Activated CD4-positive, alpha-beta T cell treated with anti-CD3 and anti-CD28 coated beads, Interleukin-2, Interleukin-6, amounts not matched to agents 100 ng/mL and 50 ng/mL, durations not matched to agents 16 hours and 8 hours (primary cell): ENCODE results near the gene TRAPPC2L.

ENCODE experiments used
- DNase-seq: peaks from one replicate; pipeline ENCODE4 v3.0.0-alpha.2; 2020

The TRAPPC2L gene

GRCh38 chr16:88861359-88861758, 4.4 kb downstream of the TRAPPC2L start:
- DNase-seq: no peak

GRCh38 chr16:88862968-88863367, 6.0 kb downstream of the TRAPPC2L start:
- DNase-seq: no peak

GRCh38 chr16:88863426-88863825, 6.5 kb downstream of the TRAPPC2L start:
- no peak for DNase-seq

- no peak for DNase-seq
These were observed 7.2 kb downstream of the TRAPPC2L start for GRCh38 chr16:88864099-88864498.

- DNase-seq: no peak
These were observed 7.6 kb downstream of the TRAPPC2L start for GRCh38 chr16:88864521-88864920.

- DNase-seq: no peak
These were observed 8.4 kb downstream of the TRAPPC2L start for GRCh38 chr16:88865310-88865709.

GRCh38 chr16:88865742-88866141, 8.8 kb downstream of the TRAPPC2L start:
- DNase-seq: no peak

GRCh38 chr16:88866151-88866920, 9.4 kb downstream of the TRAPPC2L start, which contains the start of gene PABPN1L:
Gene PABPN1L (minus strand): TSS chr16:88866660. CDS start chr16:88866606, 54 bp downstream.
- no peak for DNase-seq

- no peak for DNase-seq
These were observed 10.8 kb downstream of the TRAPPC2L start for GRCh38 chr16:88867581-88868246.

- DNase-seq: no peak
These were observed 12.2 kb downstream of the TRAPPC2L start for GRCh38 chr16:88868974-88869672.

- no peak for DNase-seq
These were observed 12.7 kb downstream of the TRAPPC2L start for GRCh38 chr16:88869673-88869980.

GRCh38 chr16:88870608-88871348, 13.9 kb downstream of the TRAPPC2L start:
- DNase-seq: no peak

- no peak for DNase-seq
These were observed 14.4 kb downstream of the TRAPPC2L start for GRCh38 chr16:88871349-88871702.

GRCh38 chr16:88871730-88872416, 14.9 kb downstream of the TRAPPC2L start:
- no peak for DNase-seq

GRCh38 chr16:88872650-88873331, 15.9 kb downstream of the TRAPPC2L start:
- no peak for DNase-seq

GRCh38 chr16:88874938-88875599, 18.1 kb downstream of the TRAPPC2L start:
- no peak for DNase-seq

- DNase-seq: no peak
These were observed 18.8 kb downstream of the TRAPPC2L start for GRCh38 chr16:88875703-88876234.

- no peak for DNase-seq
These were observed 20.1 kb downstream of the TRAPPC2L start for GRCh38 chr16:88876942-88877526.

GRCh38 chr16:88877564-88878289, 20.8 kb downstream of the TRAPPC2L start:
- DNase-seq: no peak

GRCh38 chr16:88878356-88878755, 21.4 kb downstream of the TRAPPC2L start:
- no peak for DNase-seq
